Measurements from ENCODE around the gene PFN1. TPM values are rescaled to one million over a fixed set of nuclear protein-coding genes. Genes with fewer than 3 reads are reported as not detected.
A peak's percentile ranks its signal among the peaks of the same experiment; 100 is the strongest.

The PFN1 gene
- total and polyA plus RNA-seq, 9 of the 15 experiments (the other 6 are each of a cell fraction or from before 2014, with no cell fraction given) = 60.5 to 1,479 (median 456) TPM

DNA sequence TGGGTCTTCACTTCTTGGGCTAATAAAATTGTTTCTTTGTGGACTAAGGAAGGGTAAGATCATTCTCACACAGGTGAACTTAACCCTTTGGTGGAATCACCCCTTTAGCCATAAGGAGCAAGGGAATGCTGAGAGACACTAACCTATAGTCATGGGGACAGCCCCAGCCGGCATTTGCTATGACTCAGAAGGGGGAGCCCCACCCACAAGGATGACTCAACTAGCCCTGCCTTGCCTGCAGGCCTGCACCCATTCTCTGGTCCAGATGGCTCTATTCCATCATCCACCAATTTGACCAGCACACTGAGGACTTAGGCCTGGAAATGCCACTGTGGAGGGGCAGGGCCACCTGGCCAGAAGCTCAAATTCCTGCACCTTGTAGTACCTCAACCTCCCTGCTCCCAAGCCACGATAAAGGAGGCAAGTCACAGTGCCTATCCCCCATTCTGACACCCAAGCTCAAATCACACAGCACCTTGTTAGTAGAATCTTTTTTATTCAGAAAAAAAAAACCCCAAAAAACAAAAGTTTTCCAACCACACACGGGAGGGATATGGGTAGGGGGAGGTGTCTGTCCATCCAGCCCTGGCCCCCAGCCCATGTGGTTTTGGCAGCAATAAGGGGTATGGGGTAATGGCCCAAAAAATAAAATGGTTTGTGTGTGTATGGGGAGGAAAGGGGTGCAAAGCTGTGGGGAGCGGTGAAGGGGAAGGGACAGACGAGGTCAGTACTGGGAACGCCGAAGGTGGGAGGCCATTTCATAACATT is 3.0 kb downstream of the PFN1 start (continued):
- TF ChIP-seq REST (IDR thresholded peaks at IDR 0.05; ENCODE audit: borderline replicate concordance) = peak; percentile 21; the same call in 1 of the 2 replicates
- TF ChIP-seq REST (CRISPR knock-in tag; IDR thresholded peaks at IDR 0.05; ENCODE audit: low read depth) = no peak
- peak; percentile 22; the same call in 1 of the 2 replicates for TF ChIP-seq CREB1 (IDR thresholded peaks at IDR 0.05)
- no peak for TF ChIP-seq CREB1 (CRISPR knock-in tag; IDR thresholded peaks at IDR 0.05)
- TF ChIP-seq, protein P1, sequence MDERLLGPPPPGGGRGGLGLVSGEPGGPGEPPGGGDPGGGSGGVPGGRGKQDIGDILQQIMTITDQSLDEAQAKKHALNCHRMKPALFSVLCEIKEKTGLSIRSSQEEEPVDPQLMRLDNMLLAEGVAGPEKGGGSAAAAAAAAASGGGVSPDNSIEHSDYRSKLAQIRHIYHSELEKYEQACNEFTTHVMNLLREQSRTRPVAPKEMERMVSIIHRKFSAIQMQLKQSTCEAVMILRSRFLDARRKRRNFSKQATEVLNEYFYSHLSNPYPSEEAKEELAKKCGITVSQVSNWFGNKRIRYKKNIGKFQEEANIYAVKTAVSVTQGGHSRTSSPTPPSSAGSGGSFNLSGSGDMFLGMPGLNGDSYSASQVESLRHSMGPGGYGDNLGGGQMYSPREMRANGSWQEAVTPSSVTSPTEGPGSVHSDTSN (CRISPR knock-in tag; IDR thresholded peaks at IDR 0.05; ENCODE audit: low read depth) = no peak
- TF ChIP-seq, protein P1 (tag; conservative IDR thresholded peaks at IDR 0.05; ENCODE audit: low read depth) = no peak
- peak in 1 of 2 experiments; percentile 24 for TF ChIP-seq AFF1 (IDR thresholded peaks at IDR 0.05; ENCODE audit: low read depth in 1 of 2, partially characterized antibody in 2 of 2)
- no peak for TF ChIP-seq RFX5 (IDR thresholded peaks at IDR 0.05; ENCODE audit: low read depth, low read length)
- TF ChIP-seq YY1 (IDR thresholded peaks at IDR 0.05; ENCODE audit: borderline replicate concordance in 1 of 3, control insufficient read depth in 1 of 3, extremely low read depth in 1 of 3, insufficient read depth in 3 of 3, insufficient read length in 1 of 3, insufficient replicate concordance in 2 of 3, low read depth in 1 of 3, low read length in 2 of 3) = peak in 1 of 3 experiments; percentile 47
- 0 out of 2 replicates have a peak, but pooled peaks have one; percentile 20 for TF ChIP-seq CTBP1 (IDR thresholded peaks at IDR 0.05; ENCODE audit: borderline replicate concordance)
- no peak for TF ChIP-seq ZNF274 (IDR thresholded peaks at IDR 0.05; ENCODE audit: borderline replicate concordance, low read depth, low read length)
